ENCODE data around the gene NOP58. TPM values are rescaled to one million over a fixed set of nuclear protein-coding genes. Genes with fewer than 3 reads are reported as not detected.

NOP58 gene
- total RNA-seq, 4 donors from 2014 or later: 9.4 to 54.9 (median 26.3) TPM

- peak overlapping the region in 1 of 4 donors; percentile 19 for H3K27ac ChIP-seq
- no peaks in the 10 kb centered on the region for H3K27me3 ChIP-seq
- intact Hi-C loops (cut with DNase I; ENCODE audit: low total_unique reads): no loop called here
- no peak for DNase-seq
- peaks cover 0 to 45% (median 20%) of the 10 kb centered on the region in 4 donors for H3K36me3 ChIP-seq
- no peaks in the 10 kb centered on the region for H3K9me3 ChIP-seq
- no peak overlapping the region for H3K4me3 ChIP-seq
- WGBS, 2 donors (ENCODE audit: low coverage in 1 of 2): 16 to 17% methylated on average over 1 of the region's 1 CpG
- H3K4me1 ChIP-seq: peaks cover 0 to 6% (median 0%) of the 10 kb centered on the region in 4 donors
- in situ Hi-C loops (cut with MboI; ENCODE audit: low pct_ligation_motif_present in 1 of 4, low pct_unique_long_range_greater_than_20kb in 1 of 4, low sequenced_read_pairs in 3 of 4): no loop called here
- peak; percentile 40 to 52 (median 48) for TF ChIP-seq CTCF (IDR thresholded peaks at IDR 0.05)
- TF ChIP-seq POLR2AphosphoS5 (IDR thresholded peaks at IDR 0.05): no peak
Measured at GRCh38 chr2:202278944-202279343, 13.4 kb downstream of the NOP58 start.

GRCh38 chr2:202286595-202286994 lies 21.0 kb downstream of the NOP58 start:
- TF ChIP-seq CTCF (IDR thresholded peaks at IDR 0.05) (no peak), EP300 (IDR thresholded peaks at IDR 0.05; ENCODE audit: low read depth) (no peak), POLR2AphosphoS5 (IDR thresholded peaks at IDR 0.05) (no peak), POLR2A (IDR thresholded peaks at IDR 0.05) (no peak)
- H3K4me1 ChIP-seq: no peaks in the 10 kb centered on the region
- H3K27ac ChIP-seq: no peak overlapping the region
- H3K36me3 ChIP-seq: peaks cover 0 to 81% (median 28%) of the 10 kb centered on the region in 4 donors
- no peak overlapping the region for H3K4me3 ChIP-seq
- H3K9me3 ChIP-seq: no peaks in the 10 kb centered on the region
- DNase-seq: no peak
- H3K27me3 ChIP-seq: no peaks in the 10 kb centered on the region
- in situ Hi-C loops (cut with MboI; ENCODE audit: low pct_ligation_motif_present in 1 of 4, low pct_unique_long_range_greater_than_20kb in 1 of 4, low sequenced_read_pairs in 3 of 4) (no loop called here), intact Hi-C loops (cut with DNase I; ENCODE audit: low total_unique reads) (no loop called here)

GRCh38 chr2:202289394-202290204 lies 24.0 kb downstream of the NOP58 start:
- peaks cover 0 to 74% (median 25%) of the 10 kb centered on the region in 4 donors for H3K36me3 ChIP-seq
- in situ Hi-C loops (cut with MboI; ENCODE audit: low pct_ligation_motif_present in 1 of 4, low pct_unique_long_range_greater_than_20kb in 1 of 4, low sequenced_read_pairs in 3 of 4) (no loop called here), intact Hi-C loops (cut with DNase I; ENCODE audit: low total_unique reads) (no loop called here)
- no peaks in the 10 kb centered on the region for H3K27me3 ChIP-seq
- no peak for DNase-seq
- no peaks in the 10 kb centered on the region for H3K4me1 ChIP-seq
- H3K27ac ChIP-seq: no peak overlapping the region
- no peak for TF ChIP-seq POLR2A (IDR thresholded peaks at IDR 0.05)
- no peak for TF ChIP-seq EP300 (IDR thresholded peaks at IDR 0.05; ENCODE audit: low read depth)
- TF ChIP-seq CTCF (IDR thresholded peaks at IDR 0.05): no peak
- no peak for TF ChIP-seq POLR2AphosphoS5 (IDR thresholded peaks at IDR 0.05)
- H3K9me3 ChIP-seq: no peaks in the 10 kb centered on the region
- no peak overlapping the region for H3K4me3 ChIP-seq
- 91 to 92% methylated on average over 9 of the region's 9 CpGs for WGBS, 2 donors (ENCODE audit: low coverage in 1 of 2)

GRCh38 chr2:202290316-202290715 lies 24.8 kb downstream of the NOP58 start:
- no peaks in the 10 kb centered on the region for H3K9me3 ChIP-seq
- in situ Hi-C loops (cut with MboI; ENCODE audit: low pct_ligation_motif_present in 1 of 4, low pct_unique_long_range_greater_than_20kb in 1 of 4, low sequenced_read_pairs in 3 of 4): no loop called here
- WGBS, 2 donors (ENCODE audit: low coverage in 1 of 2): 88 to 92% methylated on average over 3 of the region's 3 CpGs
- peaks cover 0 to 76% (median 25%) of the 10 kb centered on the region in 4 donors for H3K36me3 ChIP-seq
- no peak overlapping the region for H3K4me3 ChIP-seq
- no peaks in the 10 kb centered on the region for H3K27me3 ChIP-seq
- H3K27ac ChIP-seq: no peak overlapping the region
- intact Hi-C loops (cut with DNase I; ENCODE audit: low total_unique reads): no loop called here
- no peak for DNase-seq
- H3K4me1 ChIP-seq: no peaks in the 10 kb centered on the region
- TF ChIP-seq POLR2AphosphoS5 (IDR thresholded peaks at IDR 0.05) (no peak), POLR2A (IDR thresholded peaks at IDR 0.05) (no peak)
